HG03025 (cell line): ENCODE measurements around the gene RHOF.
"Not testable (repeated sequence)": the region's sequence is repeated elsewhere in the genome, so short reads cannot be mapped to it uniquely, and the experiment has no call there.

ENCODE experiments used
- ATAC-seq: cut with Tn5 transposase; IDR thresholded peaks from one replicate; pipeline ENCODE4 v1.9.1; 2021; ENCODE audit warnings: mild to moderate bottlenecking, moderate library complexity; ENCODE audit not compliant: unreplicated experiment, low FRiP score

RHOF gene

GRCh38 chr12:121776190-121777098, 17.0 kb downstream of the RHOF start:
- no peak for ATAC-seq

GRCh38 chr12:121775501-121775900, 18.0 kb downstream of the RHOF start:
- no peak for ATAC-seq

GRCh38 chr12:121774968-121775474, 18.5 kb downstream of the RHOF start:
- ATAC-seq, result no peak

- no peak for ATAC-seq
Observed at GRCh38 chr12:121773011-121773777, 20.3 kb downstream of the RHOF start.

GRCh38 chr12:121770813-121771625, 22.5 kb downstream of the RHOF start:
- ATAC-seq, result no peak

GRCh38 chr12:121770388-121770787, 23.1 kb downstream of the RHOF start:
- no peak for ATAC-seq

GRCh38 chr12:121769831-121770301, 23.6 kb downstream of the RHOF start:
- ATAC-seq, result no peak

GRCh38 chr12:121769297-121769830, 24.1 kb downstream of the RHOF start:
- ATAC-seq, result no peak

- ATAC-seq, result no peak
Observed at GRCh38 chr12:121767525-121768016, 25.9 kb downstream of the RHOF start.

- ATAC-seq, result no peak
Observed at GRCh38 chr12:121766290-121767039, 27.0 kb downstream of the RHOF start.

- no peak for ATAC-seq
Observed at GRCh38 chr12:121765573-121765972, 27.9 kb downstream of the RHOF start.

GRCh38 chr12:121764808-121765207, 28.7 kb downstream of the RHOF start:
- ATAC-seq, result no peak

GRCh38 chr12:121762269-121762668, 31.2 kb downstream of the RHOF start:
- ATAC-seq, result no peak

- not testable (repeated sequence) for ATAC-seq
Observed at GRCh38 chr12:121758536-121758935, 35.0 kb downstream of the RHOF start.

GRCh38 chr12:121755591-121755990, 37.9 kb downstream of the RHOF start:
- no peak for ATAC-seq

GRCh38 chr12:121754836-121755235, 38.7 kb downstream of the RHOF start:
- ATAC-seq, result no peak

- no peak for ATAC-seq
Observed at GRCh38 chr12:121753844-121754264, 39.6 kb downstream of the RHOF start.

- no peak for ATAC-seq
Observed at GRCh38 chr12:121751749-121752351, 41.6 kb downstream of the RHOF start.

GRCh38 chr12:121751034-121751433, 42.5 kb downstream of the RHOF start:
- no peak for ATAC-seq
